HUDEP-2 (cell line): ENCODE data around the gene TCP11L2.

Source experiments
- DNase-seq, 76 experiments: peaks; one replicate each; lab custom pipeline; 2025; ENCODE audit not compliant: unreplicated experiment in 76 of 76; lab: John Stamatoyannopoulos, UW

The TCP11L2 gene

GRCh38 chr12:106302401-106303201, at the start of gene TCP11L2:
Gene TCP11L2 (plus strand): TSS chr12:106302733. CDS start chr12:106311076, 8,343 bp downstream.
- DNase-seq = peak in 70 of 76 experiments; percentile 7 to 85 (median 68)

GRCh38 chr12:106254724-106255123, 47.8 kb upstream of the TCP11L2 start:
- no peak for DNase-seq

GRCh38 chr12:106255493-106255892, 47.0 kb upstream of the TCP11L2 start:
- DNase-seq = no peak

GRCh38 chr12:106255952-106256351, 46.6 kb upstream of the TCP11L2 start:
- no peak for DNase-seq

- no peak for DNase-seq
Measured at GRCh38 chr12:106256524-106256923, 46.0 kb upstream of the TCP11L2 start.

- DNase-seq = no peak
Measured at GRCh38 chr12:106258226-106258625, 44.3 kb upstream of the TCP11L2 start.

- DNase-seq = no peak
Measured at GRCh38 chr12:106258935-106259334, 43.6 kb upstream of the TCP11L2 start.

GRCh38 chr12:106265116-106265515, 37.4 kb upstream of the TCP11L2 start:
- DNase-seq = no peak

- DNase-seq = peak in 3 of 76 experiments; percentile 6 to 31 (median 11)
Measured at GRCh38 chr12:106267535-106267934, 35.0 kb upstream of the TCP11L2 start.

GRCh38 chr12:106269150-106269771, 33.3 kb upstream of the TCP11L2 start:
- DNase-seq = peak in 22 of 76 experiments; percentile 6 to 56 (median 30)

GRCh38 chr12:106271575-106272505, 30.7 kb upstream of the TCP11L2 start:
- no peak for DNase-seq

- DNase-seq = no peak
Measured at GRCh38 chr12:106273491-106273890, 29.0 kb upstream of the TCP11L2 start.

- DNase-seq = no peak
Measured at GRCh38 chr12:106274012-106274411, 28.5 kb upstream of the TCP11L2 start.

GRCh38 chr12:106274575-106275121, 27.9 kb upstream of the TCP11L2 start:
- DNase-seq = no peak

- DNase-seq = no peak
Measured at GRCh38 chr12:106275458-106275857, 27.1 kb upstream of the TCP11L2 start.

- no peak for DNase-seq
Measured at GRCh38 chr12:106276032-106276740, 26.3 kb upstream of the TCP11L2 start.

GRCh38 chr12:106280106-106280505, 22.4 kb upstream of the TCP11L2 start:
- no peak for DNase-seq

GRCh38 chr12:106281056-106281782, 21.3 kb upstream of the TCP11L2 start:
- DNase-seq = no peak

- DNase-seq = no peak
Measured at GRCh38 chr12:106281804-106282203, 20.7 kb upstream of the TCP11L2 start.
